ENCODE results near the gene FAM83B.
"Not testable (repeated sequence)": the region's sequence is repeated elsewhere in the genome, so short reads cannot be mapped to it uniquely, and the experiment has no call there.

The FAM83B gene

GRCh38 chr6:54958446-54958845 is 111.9 kb downstream of the FAM83B start:
- intact Hi-C loops (cut with DNase I): no loop called here
- no peak for DNase-seq

DNA sequence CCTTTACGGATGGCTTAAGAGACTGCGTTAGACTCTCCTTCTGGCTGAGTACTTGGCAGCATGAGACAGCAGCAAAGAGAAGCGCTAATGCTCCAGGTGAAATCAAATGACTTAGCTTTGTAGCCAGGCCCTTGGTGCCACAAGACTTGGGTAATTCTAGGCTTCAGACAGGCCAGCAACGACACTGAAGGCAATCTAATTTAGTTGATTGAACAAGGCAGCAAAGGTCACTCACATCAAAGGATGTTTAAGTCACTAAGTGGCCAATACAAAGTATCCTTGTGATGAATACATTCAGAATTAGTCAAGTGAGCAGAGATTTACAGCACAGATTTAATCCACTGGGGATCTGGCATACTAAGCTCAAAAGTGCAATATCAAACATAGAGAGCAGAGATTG is 113.2 kb downstream of the FAM83B start:
- DNase-seq: no peak
- intact Hi-C loops (cut with DNase I): no loop called here

GRCh38 chr6:54961372-54961771 is 114.8 kb downstream of the FAM83B start:
- intact Hi-C loops (cut with DNase I); DNase-seq: not testable (repeated sequence)

GRCh38 chr6:54970337-54970736 is 123.8 kb downstream of the FAM83B start:
- intact Hi-C loops (cut with DNase I): no loop called here
- no peak for DNase-seq

- intact Hi-C loops (cut with DNase I): no loop called here
- DNase-seq: no peak
Measured at GRCh38 chr6:54971825-54972224, 125.3 kb downstream of the FAM83B start.

DNA sequence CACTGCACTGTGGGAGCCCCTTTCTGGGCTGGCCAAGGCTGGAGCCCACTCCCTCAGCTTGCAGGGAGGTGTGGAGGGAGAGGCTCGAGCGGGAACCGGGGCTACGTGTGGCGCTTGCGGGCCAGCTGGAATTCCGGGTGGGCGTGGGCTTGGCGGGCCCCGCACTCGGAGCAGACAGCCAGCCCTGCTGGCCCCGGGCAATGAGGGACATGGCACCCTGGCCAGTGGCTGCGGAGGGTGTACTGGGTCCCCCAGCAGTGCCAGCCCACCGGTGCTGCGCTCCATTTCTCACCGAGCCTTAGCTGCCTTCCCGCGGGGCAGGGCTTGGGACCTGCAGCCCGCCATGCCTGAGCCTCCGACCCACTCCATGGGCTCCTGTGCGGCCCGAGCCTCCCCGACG is 132.6 kb downstream of the FAM83B start:
- DNase-seq; intact Hi-C loops (cut with DNase I): not testable (repeated sequence)

DNA sequence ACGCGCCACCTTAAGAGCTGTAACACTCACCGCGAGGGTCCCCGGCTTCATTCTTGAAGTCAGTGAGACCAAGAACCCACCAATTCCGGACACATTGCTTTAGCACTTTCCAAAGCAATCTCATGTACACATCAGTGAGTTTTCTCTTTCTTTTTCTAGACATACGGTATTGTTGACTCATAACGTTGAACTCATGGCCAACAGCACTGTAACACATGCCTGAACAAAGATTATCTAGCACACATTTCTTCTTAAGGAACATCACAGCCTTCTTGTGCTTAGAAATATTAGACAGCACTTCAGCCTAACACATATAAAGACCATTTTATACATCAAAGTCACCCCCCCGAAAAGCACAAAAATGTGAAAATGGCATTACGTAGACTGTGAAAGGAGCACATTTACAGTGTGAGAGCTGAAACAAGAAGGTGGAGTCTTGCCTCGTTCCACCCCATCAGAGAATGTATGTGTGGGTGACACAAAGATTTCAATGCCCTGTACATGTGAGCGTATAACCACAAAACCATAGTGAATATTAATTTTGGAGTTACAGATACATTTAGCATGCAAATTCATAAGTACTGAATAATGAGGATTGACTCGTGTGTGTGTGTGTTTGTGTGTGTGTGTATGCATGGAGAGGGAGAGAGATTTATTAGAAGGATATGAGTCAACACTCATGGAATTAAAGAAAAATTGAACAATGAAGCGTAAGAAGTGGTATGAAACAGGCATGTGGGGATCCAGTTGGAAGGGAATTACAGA is 134.1 kb downstream of the FAM83B start:
- intact Hi-C loops (cut with DNase I): no loop called here
- DNase-seq: no peak

GRCh38 chr6:54981276-54981609 is 134.7 kb downstream of the FAM83B start:
- DNase-seq: no peak
- intact Hi-C loops (cut with DNase I): no loop called here

GRCh38 chr6:54981647-54982046 is 135.1 kb downstream of the FAM83B start:
- intact Hi-C loops (cut with DNase I): no loop called here
- no peak for DNase-seq

DNA sequence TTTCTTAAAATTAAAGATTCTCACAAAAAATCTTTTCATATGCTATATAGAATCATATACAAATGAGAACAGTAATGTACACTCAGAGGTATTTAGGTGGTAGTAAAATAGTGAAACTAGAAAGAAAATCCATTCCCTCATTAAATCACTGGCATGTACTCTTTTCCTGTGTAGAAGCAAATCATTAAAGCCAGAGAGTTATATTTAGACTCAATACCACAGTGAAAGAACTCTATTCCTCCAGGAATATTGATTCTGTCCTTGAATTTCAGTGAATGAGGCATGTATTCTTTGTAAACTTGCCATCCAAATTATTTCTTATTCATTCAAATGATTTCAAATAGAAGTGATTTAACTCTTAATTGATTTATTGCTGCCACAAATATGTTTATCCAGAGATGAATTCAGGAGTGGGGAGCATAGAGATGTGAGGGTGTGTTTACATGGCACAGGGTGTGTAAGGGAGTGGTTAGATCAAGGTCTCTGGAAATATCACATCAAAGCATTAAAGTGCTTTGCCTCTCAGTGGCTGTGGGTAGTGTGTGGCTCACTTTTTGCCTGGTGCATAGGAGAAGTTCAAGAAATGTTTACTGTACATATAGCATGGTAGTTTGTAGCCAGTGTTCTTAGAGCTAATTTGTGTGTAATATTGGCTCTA is 141.2 kb downstream of the FAM83B start:
- intact Hi-C loops (cut with DNase I): no loop called here
- no peak for DNase-seq

DNA sequence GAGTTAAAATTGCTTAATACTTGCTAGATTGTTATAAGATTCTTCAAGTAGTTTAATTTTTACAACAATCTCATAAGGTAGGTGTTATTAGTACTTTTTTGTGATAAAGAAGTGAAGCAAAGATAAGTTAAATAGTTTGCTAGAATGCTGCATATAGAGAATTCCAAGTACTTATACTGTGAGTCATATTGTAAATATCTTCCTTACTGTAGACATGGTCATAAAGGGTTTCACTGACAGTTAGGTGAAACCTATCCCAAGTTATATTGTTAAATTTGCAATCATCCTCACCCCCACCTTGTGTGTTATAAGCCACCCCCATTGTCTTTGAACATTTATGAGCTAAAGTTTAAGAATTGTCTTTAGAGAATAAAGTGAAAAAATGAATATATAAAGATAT is 142.0 kb downstream of the FAM83B start:
- intact Hi-C loops (cut with DNase I): no loop called here

GRCh38 chr6:54990001-54990400 is 143.4 kb downstream of the FAM83B start:
- intact Hi-C loops (cut with DNase I): no loop called here
- DNase-seq: no peak

More for the DNA sequence above, 142.0 kb downstream of the FAM83B start:
- no peak for DNase-seq

All from head of caudate nucleus (tissue), 42 donors.